T-helper 1 cell treated with Interleukin-12 subunit alpha and Interleukin-12 subunit beta and Interleukin-4 antibody, amounts not matched to agents 30 μg/mL and 1 μg/mL, for 36 hours (primary cell): ENCODE data around the gene FRS3.
A peak's percentile ranks its signal among the peaks of the same experiment; 100 is the strongest.

Experiments
- H3K27ac Mint-ChIP-seq: one replicate; pipeline ENCODE4 v1.8.0; 2021; ENCODE audit warnings: mild to moderate bottlenecking, mixed read lengths
- H3K27me3 Mint-ChIP-seq: one replicate; pipeline ENCODE4 v1.8.0; 2021; ENCODE audit warnings: low read depth, mixed read lengths
- H3K36me3 Mint-ChIP-seq: one replicate; pipeline ENCODE4 v1.8.0; 2021; ENCODE audit warnings: low read depth, mixed read lengths
- H3K4me1 Mint-ChIP-seq: one replicate; pipeline ENCODE4 v1.8.0; 2021; ENCODE audit warnings: low read depth, mixed read lengths
- H3K4me3 Mint-ChIP-seq: one replicate; pipeline ENCODE4 v1.8.0; 2021; ENCODE audit warnings: mild to moderate bottlenecking, moderate library complexity, mixed read lengths
- H3K9me3 Mint-ChIP-seq: one replicate; pipeline ENCODE4 v1.8.0; 2021; ENCODE audit warnings: mixed read lengths

Gene FRS3

DNA sequence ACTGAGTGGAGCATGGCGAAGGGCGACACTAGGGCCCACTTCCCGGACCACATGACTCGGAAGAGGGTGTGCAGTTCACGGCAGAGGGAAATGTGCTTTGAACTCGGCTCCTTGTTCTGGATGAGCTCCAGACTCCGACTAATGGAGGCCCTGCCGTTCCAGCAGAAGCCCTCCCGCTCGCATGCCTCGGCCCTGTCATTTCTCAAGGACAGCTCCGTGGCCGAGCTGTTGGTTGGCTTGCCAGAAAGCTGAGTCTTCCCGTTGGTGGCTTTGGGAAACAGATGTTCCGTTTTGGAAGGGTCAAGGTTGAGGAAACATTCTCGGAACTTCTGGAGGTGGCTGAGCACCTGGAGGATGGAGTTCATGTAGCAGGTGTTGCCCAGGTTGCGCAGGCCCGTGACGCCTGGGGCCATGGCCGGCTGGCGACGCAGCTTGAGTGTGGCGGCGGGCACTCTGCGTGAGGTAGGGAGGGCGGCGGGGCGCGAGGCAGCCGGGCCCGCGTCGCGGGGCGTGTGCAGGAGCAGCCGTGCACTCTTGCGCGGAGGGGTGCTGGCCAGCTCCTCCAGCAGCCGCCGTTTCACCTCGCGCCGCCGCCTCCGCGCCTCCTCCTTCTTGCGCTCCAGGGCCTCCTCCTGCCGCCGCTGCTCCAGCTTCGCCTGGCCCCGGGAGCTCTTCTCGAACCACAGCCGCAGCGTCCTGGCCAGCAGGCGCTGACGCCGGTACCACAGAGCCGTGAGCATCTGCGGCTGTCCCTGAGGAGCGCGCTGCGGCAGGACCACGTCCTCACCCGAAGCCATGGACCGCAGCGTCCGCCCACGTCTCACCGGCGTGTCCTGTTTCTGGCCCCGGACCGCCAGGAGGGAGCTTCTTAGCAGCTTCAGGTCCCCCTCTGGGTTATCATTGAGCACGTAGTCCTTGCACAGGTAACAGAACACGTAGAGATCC, 26.4 kb upstream of the FRS3 start:
- Mint-ChIP-seq H3K27ac (no peak overlapping the region), H3K36me3 (no peaks in the 10 kb centered on the region), H3K4me3 (no peak overlapping the region), H3K4me1 (no peaks in the 10 kb centered on the region), H3K9me3 (no peaks in the 10 kb centered on the region), H3K27me3 (no peaks in the 10 kb centered on the region)

DNA sequence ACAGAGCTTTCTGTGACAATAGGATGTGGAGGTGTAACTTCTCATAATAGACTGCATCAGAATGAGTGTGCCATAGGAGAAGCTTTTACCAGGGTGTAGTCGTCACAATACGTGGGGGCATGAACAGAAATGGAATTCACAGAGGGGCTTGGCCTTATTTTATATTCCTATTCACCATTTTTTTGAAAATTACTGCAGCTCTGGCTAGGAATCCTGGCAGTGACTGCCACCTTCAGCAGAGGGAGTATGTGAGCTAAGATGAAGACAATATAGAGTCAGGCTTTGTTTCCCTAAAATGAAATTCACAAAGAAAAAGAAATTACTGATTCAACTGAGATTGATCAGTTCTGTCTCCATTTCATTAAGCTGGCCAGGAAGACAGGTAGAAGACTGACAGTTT, 21.7 kb upstream of the FRS3 start:
- Mint-ChIP-seq H3K27me3 (no peaks in the 10 kb centered on the region), H3K9me3 (no peaks in the 10 kb centered on the region), H3K27ac (no peak overlapping the region), H3K36me3 (peaks cover 3% of the 10 kb centered on the region), H3K4me1 (peaks cover 2% of the 10 kb centered on the region), H3K4me3 (no peak overlapping the region)

DNA sequence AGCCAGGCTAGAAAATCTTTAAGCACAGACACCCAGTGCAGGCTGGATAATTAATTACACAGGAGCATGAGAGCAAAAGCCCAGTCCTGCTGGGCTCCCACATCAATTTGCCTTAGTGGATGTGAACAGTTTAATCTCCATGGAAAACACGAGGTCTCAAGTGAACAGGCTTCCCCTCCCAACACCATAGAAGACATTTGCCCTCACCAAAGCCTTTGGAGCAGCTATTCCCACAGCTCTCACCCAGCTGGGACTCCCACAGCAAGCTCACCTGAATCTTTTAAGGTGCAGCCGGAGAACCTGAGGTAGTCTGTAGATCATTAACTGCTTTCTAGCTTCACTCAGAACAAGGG, 19.8 kb upstream of the FRS3 start:
- Mint-ChIP-seq H3K27me3 (no peaks in the 10 kb centered on the region), H3K36me3 (peaks cover 3% of the 10 kb centered on the region), H3K27ac (no peak overlapping the region), H3K4me1 (peaks cover 2% of the 10 kb centered on the region), H3K9me3 (no peaks in the 10 kb centered on the region), H3K4me3 (no peak overlapping the region)

DNA sequence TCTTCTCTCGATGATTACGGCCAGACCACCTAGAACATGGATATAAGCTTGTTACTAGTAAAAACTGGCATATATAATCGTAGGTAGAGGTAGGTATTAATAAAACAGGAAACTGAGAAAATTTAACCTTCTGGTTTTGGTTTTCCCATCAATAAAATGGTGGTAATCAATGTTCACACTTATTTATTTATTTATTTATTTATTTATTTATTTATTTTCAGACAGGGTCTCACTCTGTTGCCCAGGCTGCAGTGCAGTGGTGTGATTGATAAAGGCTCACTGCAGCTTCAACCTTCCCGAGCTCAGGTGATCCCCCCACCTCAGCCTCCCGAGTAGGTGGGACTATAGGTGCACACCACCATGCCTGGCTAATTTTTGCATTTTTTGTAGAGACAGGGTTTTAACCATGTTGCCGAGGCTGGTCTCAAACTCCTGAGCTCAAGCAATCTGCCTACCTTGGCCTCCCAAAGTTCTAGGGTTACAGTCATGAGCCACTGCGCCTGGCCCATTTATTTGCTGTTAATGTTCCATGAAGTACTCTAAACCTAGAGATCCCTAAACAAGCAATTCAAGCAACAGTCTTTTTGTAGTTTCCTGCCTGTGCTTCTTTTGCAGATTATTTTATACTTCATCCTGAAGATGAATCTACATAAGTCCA, 19.3 kb upstream of the FRS3 start:
- no peak overlapping the region for H3K27ac Mint-ChIP-seq
- H3K4me3 Mint-ChIP-seq = no peak overlapping the region
- no peaks in the 10 kb centered on the region for H3K27me3 Mint-ChIP-seq
- H3K4me1 Mint-ChIP-seq = peaks cover 2% of the 10 kb centered on the region
- H3K9me3 Mint-ChIP-seq = no peaks in the 10 kb centered on the region
- H3K36me3 Mint-ChIP-seq = peaks cover 3% of the 10 kb centered on the region

GRCh38 chr6:41796474-41796873, 16.8 kb upstream of the FRS3 start:
- no peaks in the 10 kb centered on the region for H3K9me3 Mint-ChIP-seq
- H3K27me3 Mint-ChIP-seq = no peaks in the 10 kb centered on the region
- no peak overlapping the region for H3K4me3 Mint-ChIP-seq
- H3K27ac Mint-ChIP-seq = no peak overlapping the region
- H3K36me3 Mint-ChIP-seq = peaks cover 11% of the 10 kb centered on the region
- peaks cover 2% of the 10 kb centered on the region for H3K4me1 Mint-ChIP-seq

GRCh38 chr6:41791984-41792383, 12.3 kb upstream of the FRS3 start:
- no peak overlapping the region for H3K27ac Mint-ChIP-seq
- no peaks in the 10 kb centered on the region for H3K9me3 Mint-ChIP-seq
- no peaks in the 10 kb centered on the region for H3K27me3 Mint-ChIP-seq
- H3K4me3 Mint-ChIP-seq = no peak overlapping the region
- H3K4me1 Mint-ChIP-seq = peaks cover 12% of the 10 kb centered on the region
- peaks cover 21% of the 10 kb centered on the region for H3K36me3 Mint-ChIP-seq

GRCh38 chr6:41791305-41791704, 11.6 kb upstream of the FRS3 start:
- H3K4me3 Mint-ChIP-seq = no peak overlapping the region
- H3K4me1 Mint-ChIP-seq = peaks cover 10% of the 10 kb centered on the region
- H3K36me3 Mint-ChIP-seq = peaks cover 21% of the 10 kb centered on the region
- no peak overlapping the region for H3K27ac Mint-ChIP-seq
- no peaks in the 10 kb centered on the region for H3K27me3 Mint-ChIP-seq
- no peaks in the 10 kb centered on the region for H3K9me3 Mint-ChIP-seq

DNA sequence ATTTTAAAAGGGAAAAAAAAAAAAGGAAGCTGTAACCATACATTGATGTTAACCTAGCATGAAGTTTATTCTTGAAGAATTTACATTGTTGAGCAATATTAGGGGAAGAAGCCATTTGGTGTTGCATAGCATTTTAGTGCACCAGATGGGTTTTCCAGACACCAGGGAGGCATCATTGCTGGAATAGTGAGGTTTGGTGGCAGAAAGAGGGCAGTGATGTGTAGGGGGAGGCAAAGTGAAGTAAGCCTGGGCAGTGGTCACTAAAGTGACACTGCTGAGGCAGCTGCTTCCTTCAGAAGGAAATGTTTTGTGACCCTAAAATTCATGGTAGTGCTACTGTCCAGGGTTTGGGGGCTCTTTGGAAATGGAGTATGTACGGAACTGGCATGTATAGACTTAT, 10.3 kb upstream of the FRS3 start:
- Mint-ChIP-seq H3K4me3 (no peak overlapping the region), H3K36me3 (peaks cover 21% of the 10 kb centered on the region), H3K9me3 (no peaks in the 10 kb centered on the region), H3K4me1 (peaks cover 11% of the 10 kb centered on the region), H3K27me3 (no peaks in the 10 kb centered on the region), H3K27ac (no peak overlapping the region)

DNA sequence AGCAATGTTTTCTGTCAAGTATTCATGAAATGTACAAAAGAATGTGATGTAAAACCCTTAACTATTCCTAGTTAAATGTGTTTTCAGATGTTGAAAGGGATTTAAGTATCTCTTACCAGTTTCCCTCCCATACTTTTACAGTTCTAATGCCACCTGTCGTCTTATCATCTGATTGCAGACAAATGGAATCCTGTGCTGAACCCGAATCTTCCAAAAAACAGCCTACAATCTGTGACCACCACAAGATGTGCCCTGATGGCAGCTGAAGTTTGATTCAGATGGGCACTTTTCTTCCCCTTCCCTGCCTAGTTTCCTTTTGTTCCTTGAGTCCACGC, 9.7 kb upstream of the FRS3 start:
- H3K27ac Mint-ChIP-seq = peak overlapping the region; percentile 57
- peaks cover 21% of the 10 kb centered on the region for H3K36me3 Mint-ChIP-seq
- H3K4me3 Mint-ChIP-seq = peak overlapping the region; percentile 72

GRCh38 chr6:41787219-41787917, 7.7 kb upstream of the FRS3 start, which contains the start of gene TOMM6:
TSS of gene TOMM6 (plus strand) at chr6:41787694. CDS start at chr6:41787698, 4 bp downstream.
- Mint-ChIP-seq H3K4me3 (peak within 1 kb of the TSS; percentile 88), H3K27ac (peak within 1 kb of the TSS; percentile 94), H3K4me1 (peaks cover 11% of the 10 kb centered on the region), H3K27me3 (peaks cover 5% of the 10 kb centered on the region), H3K36me3 (peaks cover 21% of the 10 kb centered on the region), H3K9me3 (no peaks in the 10 kb centered on the region)

More for the DNA sequence above, 9.7 kb upstream of the FRS3 start:
- Mint-ChIP-seq H3K4me1 (peaks cover 11% of the 10 kb centered on the region), H3K9me3 (no peaks in the 10 kb centered on the region), H3K27me3 (no peaks in the 10 kb centered on the region)

- H3K4me1 Mint-ChIP-seq = peaks cover 13% of the 10 kb centered on the region
- H3K36me3 Mint-ChIP-seq = peaks cover 15% of the 10 kb centered on the region
- H3K4me3 Mint-ChIP-seq = peak overlapping the region; percentile 88
- H3K9me3 Mint-ChIP-seq = no peaks in the 10 kb centered on the region
- peaks cover 5% of the 10 kb centered on the region for H3K27me3 Mint-ChIP-seq
- H3K27ac Mint-ChIP-seq = peak overlapping the region; percentile 94
Measured at GRCh38 chr6:41786451-41787218, 6.9 kb upstream of the FRS3 start.

- no peaks in the 10 kb centered on the region for H3K9me3 Mint-ChIP-seq
- peak overlapping the region; percentile 59 for H3K27ac Mint-ChIP-seq
- H3K4me3 Mint-ChIP-seq = peak overlapping the region; percentile 88
- H3K4me1 Mint-ChIP-seq = peaks cover 18% of the 10 kb centered on the region
- H3K27me3 Mint-ChIP-seq = peaks cover 9% of the 10 kb centered on the region
- peaks cover 13% of the 10 kb centered on the region for H3K36me3 Mint-ChIP-seq
Measured at GRCh38 chr6:41785689-41786450, 6.2 kb upstream of the FRS3 start.

DNA sequence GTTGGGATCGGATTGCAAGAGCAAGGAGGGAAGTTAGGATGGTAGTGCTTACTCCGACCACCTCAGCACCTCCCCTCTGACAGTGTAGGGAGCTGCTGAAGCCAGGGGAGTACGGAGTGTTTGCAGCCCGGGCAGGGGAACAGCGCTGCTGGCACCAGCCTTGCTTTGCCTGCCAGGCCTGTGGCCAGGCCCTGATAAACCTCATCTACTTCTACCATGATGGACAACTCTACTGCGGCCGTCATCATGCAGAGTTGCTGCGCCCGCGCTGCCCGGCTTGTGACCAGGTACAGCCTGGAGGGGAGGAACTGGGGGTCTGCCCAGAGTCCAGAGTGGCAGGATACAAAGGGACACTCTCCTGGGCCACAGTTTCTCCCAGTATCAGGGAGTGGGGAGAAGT, 5.6 kb upstream of the FRS3 start:
- Mint-ChIP-seq H3K4me3 (no peak overlapping the region), H3K27ac (peak overlapping the region; percentile 20), H3K36me3 (peaks cover 11% of the 10 kb centered on the region), H3K27me3 (peaks cover 9% of the 10 kb centered on the region), H3K9me3 (no peaks in the 10 kb centered on the region), H3K4me1 (peaks cover 19% of the 10 kb centered on the region)
